Cardiac muscle cell (in vitro differentiated cells and primary cell): Measurements from ENCODE around the gene ASB4. TPM values are rescaled to one million over a fixed set of nuclear protein-coding genes. Genes with fewer than 3 reads are reported as not detected.

Experiments
- DNase-seq, 2 donors: peaks; one replicate each; pipeline versions ENCODE4 v3.0.0 to v3.0.0-alpha.2; 2010 to 2017; ENCODE audit warnings: low read depth in 1 of 2, low spot score in 1 of 2
- H3K27ac ChIP-seq: fragments of 200-600 bp; sonication (generic); 2 replicates; pipeline ENCODE4 v1.5.1; 2016
- H3K27me3 ChIP-seq: fragments of 200-600 bp; sonication (generic); 2 replicates; pipeline ENCODE4 v1.6.0; 2016; ENCODE audit warnings: control low read depth
- H3K36me3 ChIP-seq: fragments of 200-600 bp; sonication (generic); 2 replicates; pipeline ENCODE4 v1.5.1; 2016; ENCODE audit warnings: control low read depth
- H3K4me1 ChIP-seq: fragments of 200-600 bp; sonication (generic); 2 replicates; pipeline ENCODE4 v1.8.1; 2017; ENCODE audit warnings: low read depth, mild to moderate bottlenecking, mixed run types
- H3K4me3 ChIP-seq: fragments of 200-600 bp; sonication (generic); 2 replicates; pipeline ENCODE4 v1.5.1; 2016; ENCODE audit warnings: mild to moderate bottlenecking
- H3K9me3 ChIP-seq: fragments of 200-600 bp; sonication (generic); 2 replicates; pipeline ENCODE4 v1.5.1; 2017; ENCODE audit warnings: low read depth, mild to moderate bottlenecking, control low read depth
- polyA plus RNA-seq: library from polyadenylated mRNA; unstranded; fragments of >200 nt; fragmentation: Nextera tagmentation; extraction: Ambion mirVana; gene quantifications from 2 replicates; pipeline ENCODE4 v1.2.1, GENCODE V29; 2016
- total RNA-seq: library from RNA; depleted of rRNA; stranded (reverse); fragments of >200 nt; gene quantifications from 2 replicates; pipeline ENCODE4 v1.2.3, GENCODE V29; 2016
- TF ChIP-seq, protein P1 (sequence below): IDR thresholded peaks from 2 replicates; pipeline ENCODE4 v1.5.1; 2012; ENCODE audit warnings: low read depth, mild to moderate bottlenecking, low read length

The ASB4 gene
- total and polyA plus RNA-seq, 2 experiments from 2014 or later: 0.13 TPM; not detected in 1

DNA sequence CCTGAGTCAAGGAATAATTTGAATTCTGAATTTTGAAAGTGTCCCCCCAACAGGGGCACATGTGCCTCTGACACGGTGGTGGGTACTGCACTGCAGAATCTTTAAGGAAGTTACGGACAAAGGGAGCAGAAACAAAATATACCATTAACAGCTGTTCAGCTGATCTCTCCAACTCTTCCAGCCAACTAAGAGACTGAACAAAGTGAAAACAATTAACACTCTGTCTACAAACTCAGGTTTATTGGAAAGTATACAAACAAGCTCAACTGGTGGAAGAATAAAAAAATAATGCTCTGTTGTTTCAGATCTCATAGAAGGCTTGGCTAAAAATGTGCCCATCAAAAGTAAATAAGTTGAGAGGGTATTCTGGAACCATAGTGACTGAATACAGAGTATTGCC is 34.4 kb downstream of the ASB4 start:
- H3K4me3 ChIP-seq: no peak overlapping the region
- TF ChIP-seq, protein P1, sequence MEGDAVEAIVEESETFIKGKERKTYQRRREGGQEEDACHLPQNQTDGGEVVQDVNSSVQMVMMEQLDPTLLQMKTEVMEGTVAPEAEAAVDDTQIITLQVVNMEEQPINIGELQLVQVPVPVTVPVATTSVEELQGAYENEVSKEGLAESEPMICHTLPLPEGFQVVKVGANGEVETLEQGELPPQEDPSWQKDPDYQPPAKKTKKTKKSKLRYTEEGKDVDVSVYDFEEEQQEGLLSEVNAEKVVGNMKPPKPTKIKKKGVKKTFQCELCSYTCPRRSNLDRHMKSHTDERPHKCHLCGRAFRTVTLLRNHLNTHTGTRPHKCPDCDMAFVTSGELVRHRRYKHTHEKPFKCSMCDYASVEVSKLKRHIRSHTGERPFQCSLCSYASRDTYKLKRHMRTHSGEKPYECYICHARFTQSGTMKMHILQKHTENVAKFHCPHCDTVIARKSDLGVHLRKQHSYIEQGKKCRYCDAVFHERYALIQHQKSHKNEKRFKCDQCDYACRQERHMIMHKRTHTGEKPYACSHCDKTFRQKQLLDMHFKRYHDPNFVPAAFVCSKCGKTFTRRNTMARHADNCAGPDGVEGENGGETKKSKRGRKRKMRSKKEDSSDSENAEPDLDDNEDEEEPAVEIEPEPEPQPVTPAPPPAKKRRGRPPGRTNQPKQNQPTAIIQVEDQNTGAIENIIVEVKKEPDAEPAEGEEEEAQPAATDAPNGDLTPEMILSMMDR: no peak
- H3K27me3 ChIP-seq: peaks cover 18% of the 10 kb centered on the region
- DNase-seq: no peak
- no peaks in the 10 kb centered on the region for H3K9me3 ChIP-seq
- H3K27ac ChIP-seq: no peak overlapping the region
- no peaks in the 10 kb centered on the region for H3K4me1 ChIP-seq
- no peaks in the 10 kb centered on the region for H3K36me3 ChIP-seq

DNA sequence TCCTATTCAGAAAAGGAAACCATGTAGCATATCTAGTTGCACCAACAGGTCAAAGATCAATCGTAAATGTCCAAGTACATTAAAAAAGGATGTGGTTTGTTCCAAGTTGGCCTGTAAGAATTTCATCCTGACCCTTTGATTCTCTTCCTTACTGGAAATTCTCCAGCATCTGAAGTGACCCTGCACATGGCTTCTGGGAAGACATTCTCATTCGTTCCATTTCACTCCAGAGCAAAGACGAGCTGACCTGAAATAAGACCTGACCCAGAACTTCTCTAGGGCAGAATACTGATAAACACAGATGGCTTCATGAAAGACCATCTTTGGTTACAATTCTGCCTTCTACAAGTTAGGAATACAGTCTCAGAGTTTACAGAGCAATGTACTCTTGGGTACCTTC is 39.8 kb downstream of the ASB4 start:
- TF ChIP-seq, protein P1: no peak
- no peak for DNase-seq
- Histone ChIP-seq H3K4me3 (no peak overlapping the region), H3K9me3 (no peaks in the 10 kb centered on the region), H3K36me3 (no peaks in the 10 kb centered on the region), H3K27ac (no peak overlapping the region), H3K4me1 (no peaks in the 10 kb centered on the region), H3K27me3 (peaks cover under 1% of the 10 kb centered on the region)

DNA sequence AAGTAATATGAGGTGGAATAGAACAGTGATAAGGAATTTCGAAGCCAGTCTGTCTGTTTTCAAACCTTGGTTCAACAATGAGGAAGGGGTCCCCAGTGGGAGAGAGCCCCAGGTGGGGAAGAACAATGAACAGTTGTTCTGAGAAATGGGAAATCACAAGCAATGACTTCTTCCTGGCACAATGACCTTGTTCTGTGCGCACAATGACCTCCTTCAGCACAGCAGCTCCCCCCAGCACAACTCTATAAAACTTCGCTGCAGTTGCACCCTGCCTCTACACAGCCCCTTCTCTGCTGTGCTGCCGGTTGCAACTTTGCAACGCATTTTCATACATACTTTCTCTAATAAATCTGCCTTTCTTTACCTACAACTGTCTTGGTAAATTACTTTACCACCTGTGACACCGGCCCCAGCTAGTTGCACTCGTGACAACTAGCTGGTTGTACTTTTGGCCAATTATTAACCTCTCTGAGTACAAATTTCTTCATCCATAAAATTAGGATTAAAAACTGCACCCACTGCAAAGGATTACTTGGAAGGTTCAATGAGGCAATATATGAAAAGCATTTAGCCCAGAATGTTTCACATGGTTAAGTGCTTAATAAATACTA is 40.5 kb downstream of the ASB4 start:
- Histone ChIP-seq H3K4me1 (no peaks in the 10 kb centered on the region), H3K27ac (no peak overlapping the region), H3K36me3 (no peaks in the 10 kb centered on the region), H3K9me3 (no peaks in the 10 kb centered on the region), H3K4me3 (no peak overlapping the region), H3K27me3 (no peaks in the 10 kb centered on the region)
- no peak for DNase-seq
- TF ChIP-seq, protein P1: no peak

DNA sequence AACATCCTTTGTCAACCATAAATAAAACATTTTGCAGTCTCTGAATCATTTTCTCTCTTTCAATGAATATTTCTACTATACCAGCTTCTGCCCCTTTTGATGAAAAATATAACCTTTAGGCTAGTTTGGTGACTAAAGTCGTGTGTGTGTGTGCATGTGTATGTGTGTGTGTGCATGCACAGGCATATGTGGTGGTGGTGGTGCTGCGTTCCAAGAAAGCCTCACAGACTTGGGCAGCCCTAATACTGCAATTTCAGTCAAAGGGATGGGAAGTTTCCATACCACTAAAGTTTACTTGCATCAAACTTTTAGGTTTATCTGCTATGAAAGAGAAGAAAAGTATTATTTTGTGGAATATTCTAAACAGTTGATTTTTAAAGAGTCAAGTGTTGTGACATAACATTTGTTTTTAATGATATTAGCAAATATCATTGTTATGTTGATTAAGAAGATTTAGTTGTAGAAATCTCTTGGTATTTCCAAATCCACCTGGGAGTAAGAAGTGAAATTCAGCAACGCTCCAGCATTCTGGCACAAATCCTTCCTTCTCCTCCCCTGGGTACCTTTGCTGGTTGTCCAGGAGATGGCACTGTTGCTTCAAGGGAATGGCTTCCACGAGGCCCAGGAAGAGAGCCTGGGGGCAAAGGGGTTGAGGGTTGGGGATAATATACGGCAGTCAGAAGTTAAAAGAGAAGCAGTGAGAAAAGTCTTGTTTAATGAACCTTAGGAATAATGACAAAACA is 41.5 kb downstream of the ASB4 start:
- TF ChIP-seq, protein P1: peak; percentile 90
- DNase-seq: peak; percentile 72 to 75
- Histone ChIP-seq H3K36me3 (no peaks in the 10 kb centered on the region), H3K9me3 (no peaks in the 10 kb centered on the region), H3K4me3 (no peak overlapping the region), H3K4me1 (no peaks in the 10 kb centered on the region), H3K27me3 (no peaks in the 10 kb centered on the region), H3K27ac (no peak overlapping the region)

DNA sequence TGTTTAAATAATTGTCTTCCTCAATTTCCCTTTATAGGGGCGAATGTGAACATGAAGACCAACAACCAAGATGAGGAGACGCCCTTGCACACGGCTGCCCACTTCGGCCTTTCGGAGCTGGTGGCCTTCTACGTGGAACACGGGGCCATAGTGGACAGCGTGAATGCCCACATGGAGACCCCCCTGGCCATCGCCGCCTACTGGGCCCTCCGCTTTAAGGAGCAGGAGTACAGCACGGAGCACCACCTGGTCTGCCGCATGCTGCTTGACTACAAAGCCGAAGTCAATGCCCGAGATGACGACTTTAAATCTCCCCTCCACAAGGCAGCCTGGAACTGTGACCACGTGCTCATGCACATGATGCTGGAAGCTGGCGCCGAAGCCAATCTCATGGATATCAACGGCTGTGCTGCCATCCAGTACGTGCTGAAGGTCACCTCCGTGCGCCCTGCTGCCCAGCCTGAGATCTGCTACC is 42.1 kb downstream of the ASB4 start:
- Histone ChIP-seq H3K9me3 (no peaks in the 10 kb centered on the region), H3K4me1 (no peaks in the 10 kb centered on the region), H3K27me3 (no peaks in the 10 kb centered on the region), H3K4me3 (no peak overlapping the region), H3K36me3 (no peaks in the 10 kb centered on the region), H3K27ac (no peak overlapping the region)
- TF ChIP-seq, protein P1: no peak
- no peak for DNase-seq
